ENCODE results near the gene RAVER1. TPM values are rescaled to one million over a fixed set of nuclear protein-coding genes. Genes with fewer than 3 reads are reported as not detected.
A peak's percentile ranks its signal among the peaks of the same experiment; 100 is the strongest.

Gene RAVER1
- total and polyA plus RNA-seq, 2 of the 13 experiments (the other 11 are each of a cell fraction or from before 2014, with no cell fraction given) = 3.6 to 7.9 TPM

- no peak for TF ChIP-seq PBX3 (CRISPR knock-in tag; IDR thresholded peaks at IDR 0.05; ENCODE audit: borderline replicate concordance)
- TF ChIP-seq ZNF878 (CRISPR knock-in tag; IDR thresholded peaks at IDR 0.05) = no peak
- 0 out of 2 replicates have a peak, but pooled peaks have one; percentile 44 for TF ChIP-seq ZFAT (CRISPR knock-in tag; conservative IDR thresholded peaks at IDR 0.05)
- TF ChIP-seq CHD4 (IDR thresholded peaks at IDR 0.05; ENCODE audit: borderline replicate concordance, low read length) = no peak
- TF ChIP-seq SETDB1 (CRISPR knock-in tag; IDR thresholded peaks at IDR 0.05; ENCODE audit: borderline replicate concordance) = no peak
- TF ChIP-seq SNAPC5 (CRISPR knock-in tag; IDR thresholded peaks at IDR 0.05; ENCODE audit: borderline replicate concordance) = no peak
- no peak for TF ChIP-seq SATB2 (CRISPR knock-in tag; IDR thresholded peaks at IDR 0.05)
- TF ChIP-seq KLF12 (CRISPR knock-in tag; IDR thresholded peaks at IDR 0.05; ENCODE audit: borderline replicate concordance) = no peak
- no peak for TF ChIP-seq ZSCAN20 (CRISPR knock-in tag; IDR thresholded peaks at IDR 0.05; ENCODE audit: borderline replicate concordance)
- TF ChIP-seq ZNF280D (CRISPR knock-in tag; IDR thresholded peaks at IDR 0.05) = no peak
- no peak for TF ChIP-seq ATF2 (CRISPR knock-in tag; IDR thresholded peaks at IDR 0.05)
- 0 out of 2 replicates have a peak, but pooled peaks have one; percentile 23 for TF ChIP-seq SAP130 (CRISPR knock-in tag; IDR thresholded peaks at IDR 0.05; ENCODE audit: low read depth)
- no peak for TF ChIP-seq HBP1 (CRISPR knock-in tag; IDR thresholded peaks at IDR 0.05; ENCODE audit: low read depth)
- no peak for TF ChIP-seq HOXD1 (CRISPR knock-in tag; IDR thresholded peaks at IDR 0.05)
- no peak for TF ChIP-seq SKIL (CRISPR knock-in tag; IDR thresholded peaks at IDR 0.05; ENCODE audit: borderline replicate concordance)
- no peak; the same call in 1 of the 2 replicates for TF ChIP-seq ZNF782 (CRISPR knock-in tag; IDR thresholded peaks at IDR 0.05; ENCODE audit: borderline replicate concordance)
These were observed 44.0 kb downstream of the RAVER1 start (continued) for GRCh38 chr19:10289167-10289835.

Measured in HepG2 (cell line).